Subcutaneous abdominal adipose tissue (tissue), 5 donors: ENCODE data around the gene ZNF491.
"Not testable (repeated sequence)": the region's sequence is repeated elsewhere in the genome, so short reads cannot be mapped to it uniquely, and the experiment has no call there.

ENCODE experiments used
- H3K27ac ChIP-seq: one replicate; pipeline ENCODE4 v1.7.0; 2013; ENCODE audit warnings: low read depth, mild to moderate bottlenecking, inconsistent platforms, low read length, moderate library complexity
- H3K27me3 ChIP-seq, 5 donors: one replicate each; pipeline ENCODE4 v1.7.0; 2013; ENCODE audit warnings: low read length in 5 of 5, inconsistent platforms in 1 of 5; ENCODE audit not compliant: control insufficient read depth in 5 of 5, insufficient read depth in 4 of 5
- H3K36me3 ChIP-seq, 5 donors: one replicate each; pipeline ENCODE4 v1.7.0; 2013; ENCODE audit warnings: low read length in 5 of 5; ENCODE audit not compliant: control insufficient read depth in 5 of 5, insufficient read depth in 5 of 5
- H3K4me1 ChIP-seq, 5 donors: one replicate each; pipeline ENCODE4 v1.7.0; 2013; ENCODE audit warnings: low read length in 5 of 5, mild to moderate bottlenecking in 3 of 5, moderate library complexity in 1 of 5; ENCODE audit not compliant: control insufficient read depth in 5 of 5, insufficient read depth in 5 of 5
- H3K4me3 ChIP-seq, 5 donors: one replicate each; pipeline ENCODE4 v1.7.0; 2013; ENCODE audit warnings: low read length in 5 of 5, low read depth in 1 of 5
- H3K9ac ChIP-seq, 5 donors: one replicate each; pipeline ENCODE4 v1.7.0; 2013; ENCODE audit warnings: low read length in 5 of 5, mild to moderate bottlenecking in 4 of 5, moderate library complexity in 3 of 5
- H3K9me3 ChIP-seq, 5 donors: one replicate each; pipeline ENCODE4 v1.7.0; 2013; ENCODE audit warnings: low read length in 5 of 5; ENCODE audit not compliant: control insufficient read depth in 5 of 5
- donor health status: healthy.
- donor health status: healthy.
- donor health status: healthy.
- donor health status: healthy.
- donor health status: healthy.

Gene ZNF491

DNA sequence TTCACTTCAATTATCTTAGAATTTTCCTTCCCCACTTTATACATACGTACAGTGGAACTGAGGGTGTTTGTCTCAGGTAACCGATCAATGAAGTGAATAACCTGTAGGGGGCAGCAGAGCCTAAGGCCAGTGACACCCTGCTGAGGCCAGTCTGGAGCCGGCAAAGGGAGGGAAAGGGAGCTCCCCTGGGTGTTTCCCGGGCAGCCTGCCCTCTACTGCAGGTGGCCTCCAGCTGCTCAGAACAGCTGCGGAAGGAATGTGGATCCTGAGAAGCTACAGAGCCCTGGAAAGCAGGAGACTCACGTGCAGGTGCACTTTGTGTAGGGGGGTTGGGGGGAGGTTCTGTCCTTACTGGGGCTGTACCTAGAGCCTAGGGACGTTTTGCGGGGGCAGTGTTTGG is 832 bp upstream of the ZNF491 start:
- no peaks in the 10 kb centered on the region for H3K9me3 ChIP-seq
- peaks cover 3 to 19% (median 18%) of the 10 kb centered on the region in 5 donors for H3K4me1 ChIP-seq
- peak overlapping the region in 1 of 5 donors; percentile 69 for H3K9ac ChIP-seq
- no peaks in the 10 kb centered on the region for H3K27me3 ChIP-seq
- H3K4me3 ChIP-seq, result peak overlapping the region; percentile 71 to 97 (median 87)
- no peak overlapping the region for H3K27ac ChIP-seq
- no peaks in the 10 kb centered on the region for H3K36me3 ChIP-seq

DNA sequence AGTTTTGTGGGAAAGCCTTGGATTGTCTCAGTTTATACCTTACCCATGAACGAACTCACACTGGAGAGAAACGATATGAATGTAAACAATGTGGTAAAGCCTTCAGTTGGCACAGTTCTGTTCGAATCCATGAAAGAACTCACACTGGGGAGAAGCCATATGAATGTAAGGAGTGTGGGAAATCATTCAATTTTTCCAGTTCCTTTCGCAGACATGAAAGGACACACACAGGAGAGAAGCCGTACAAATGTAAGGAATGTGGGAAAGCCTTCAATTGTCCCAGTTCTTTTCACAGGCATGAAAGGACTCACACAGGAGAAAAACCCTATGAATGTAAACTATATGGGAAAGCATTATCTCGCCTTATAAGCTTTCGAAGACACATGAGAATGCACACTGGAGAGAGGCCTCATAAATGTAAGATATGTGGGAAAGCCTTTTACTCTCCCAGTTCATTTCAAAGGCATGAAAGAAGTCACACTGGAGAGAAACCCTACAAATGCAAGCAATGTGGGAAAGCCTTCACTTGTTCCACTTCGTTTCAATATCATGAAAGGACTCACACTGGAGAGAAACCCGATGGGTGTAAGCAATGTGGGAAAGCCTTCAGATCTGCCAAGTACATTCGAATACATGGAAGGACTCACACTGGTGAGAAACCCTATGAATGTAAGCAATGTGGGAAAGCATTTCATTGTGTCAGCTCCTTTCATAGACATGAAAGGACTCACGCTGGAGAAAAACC is 8.2 kb downstream of the ZNF491 start:
- Histone ChIP-seq H3K4me3 (peak overlapping the region in 4 of 5 donors; percentile 18 to 39 (median 34)), H3K27ac (no peak overlapping the region), H3K4me1 (peaks cover 0 to 7% (median 0%) of the 10 kb centered on the region in 5 donors), H3K27me3 (peaks cover 0 to 5% (median 0%) of the 10 kb centered on the region in 5 donors), H3K9me3 (peaks cover 16 to 29% (median 25%) of the 10 kb centered on the region in 5 donors), H3K9ac (peak overlapping the region in 1 of 5 donors; percentile 29), H3K36me3 (peaks cover 10 to 19% (median 13%) of the 10 kb centered on the region in 5 donors)

DNA sequence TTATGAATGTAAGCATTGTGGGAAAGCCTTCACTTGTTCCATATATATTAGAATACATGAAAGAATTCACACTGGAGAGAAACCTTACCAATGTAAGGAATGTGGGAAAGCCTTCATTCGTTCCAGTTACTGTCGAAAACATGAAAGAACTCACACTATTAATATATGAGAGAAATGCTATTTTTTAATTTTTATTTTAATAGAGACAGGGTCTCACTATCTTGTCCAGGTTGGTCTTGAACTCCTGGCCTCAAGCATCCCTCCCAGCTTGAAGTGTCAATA is 8.7 kb downstream of the ZNF491 start:
- H3K36me3 ChIP-seq, result peaks cover 10 to 19% (median 13%) of the 10 kb centered on the region in 5 donors

DNA sequence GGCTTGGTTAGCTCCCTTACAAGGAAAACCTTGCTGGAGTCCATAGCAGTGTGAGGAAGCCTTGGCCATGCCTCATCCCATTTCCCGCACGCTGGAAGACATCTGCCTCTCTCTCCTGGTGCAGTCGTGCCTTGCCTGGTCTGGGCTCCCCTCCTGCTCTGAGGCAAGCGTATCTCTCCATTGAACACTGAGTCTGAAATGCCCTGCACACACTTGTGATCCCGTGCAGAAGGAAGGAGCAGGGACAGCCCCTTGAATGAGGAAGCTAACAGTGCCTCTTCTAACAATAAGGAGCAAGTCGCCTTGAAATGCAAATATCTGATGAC is 15.3 kb downstream of the ZNF491 start:
- H3K9me3 ChIP-seq, result no peaks in the 10 kb centered on the region
- H3K4me1 ChIP-seq, result peaks cover 3 to 17% (median 12%) of the 10 kb centered on the region in 5 donors
- no peaks in the 10 kb centered on the region for H3K36me3 ChIP-seq
- peak overlapping the region in 4 of 5 donors; percentile 23 to 99 (median 88) for H3K9ac ChIP-seq
- H3K4me3 ChIP-seq, result peak overlapping the region; percentile 90 to 98 (median 97)
- no peak overlapping the region for H3K27ac ChIP-seq
- no peaks in the 10 kb centered on the region for H3K27me3 ChIP-seq

More for the DNA sequence above, 8.7 kb downstream of the ZNF491 start:
- H3K9me3 ChIP-seq, result peaks cover 16 to 29% (median 25%) of the 10 kb centered on the region in 5 donors
- no peak overlapping the region for H3K27ac ChIP-seq
- no peak overlapping the region for H3K9ac ChIP-seq
- H3K4me3 ChIP-seq, result peak overlapping the region in 4 of 5 donors; percentile 18 to 39 (median 34)
- peaks cover 0 to 7% (median 0%) of the 10 kb centered on the region in 5 donors for H3K4me1 ChIP-seq
- H3K27me3 ChIP-seq, result peaks cover 0 to 5% (median 0%) of the 10 kb centered on the region in 5 donors

DNA sequence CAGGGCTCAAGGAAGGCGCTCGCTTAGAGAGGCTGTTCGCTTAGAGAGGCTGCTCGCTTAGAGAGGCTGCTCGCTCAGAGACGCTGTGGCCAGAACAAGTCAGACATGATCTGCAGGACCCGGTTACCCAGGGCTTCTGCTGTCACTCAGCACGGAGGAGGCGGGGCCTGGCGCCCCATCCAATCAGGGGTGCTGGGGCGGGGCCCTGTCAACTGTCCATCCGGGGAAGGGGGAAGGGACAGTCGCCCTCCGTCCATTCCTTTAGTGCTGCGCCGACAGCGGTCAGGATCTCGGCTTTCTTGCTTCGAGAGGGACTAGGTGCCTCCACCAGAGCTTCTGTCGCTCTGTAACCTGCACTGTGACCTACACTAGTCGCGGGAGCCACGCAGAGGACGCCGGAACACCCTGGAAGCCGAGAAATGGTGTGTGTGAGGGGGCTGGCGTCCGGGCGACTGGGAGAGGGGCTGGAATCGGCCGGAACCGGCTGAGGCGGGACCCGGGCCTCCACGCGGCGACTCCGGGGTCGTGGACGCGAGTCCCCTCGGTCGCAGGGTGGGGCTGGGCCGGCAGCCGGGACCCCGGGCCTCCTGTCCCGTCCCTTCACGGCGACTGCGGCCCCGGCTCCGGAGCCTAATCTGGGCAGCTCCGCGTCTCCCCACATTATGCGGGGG is 15.8 kb downstream of the ZNF491 start, which contains the start of gene ZNF440:
ZNF440 (plus strand) TSS at position 245 of the 671 bp plus-strand sequence; CDS start at position 420, 175 bp downstream.
- no peaks in the 10 kb centered on the region for H3K36me3 ChIP-seq
- peaks cover 3 to 17% (median 12%) of the 10 kb centered on the region in 5 donors for H3K4me1 ChIP-seq
- no peaks in the 10 kb centered on the region for H3K27me3 ChIP-seq
- H3K4me3 ChIP-seq, result peak within 1 kb of the TSS; percentile 90 to 98 (median 97)
- H3K9ac ChIP-seq, result peak within 1 kb of the TSS; percentile 64 to 99 (median 90)
- peak within 1 kb of the TSS; percentile 84 for H3K27ac ChIP-seq
- no peaks in the 10 kb centered on the region for H3K9me3 ChIP-seq

DNA sequence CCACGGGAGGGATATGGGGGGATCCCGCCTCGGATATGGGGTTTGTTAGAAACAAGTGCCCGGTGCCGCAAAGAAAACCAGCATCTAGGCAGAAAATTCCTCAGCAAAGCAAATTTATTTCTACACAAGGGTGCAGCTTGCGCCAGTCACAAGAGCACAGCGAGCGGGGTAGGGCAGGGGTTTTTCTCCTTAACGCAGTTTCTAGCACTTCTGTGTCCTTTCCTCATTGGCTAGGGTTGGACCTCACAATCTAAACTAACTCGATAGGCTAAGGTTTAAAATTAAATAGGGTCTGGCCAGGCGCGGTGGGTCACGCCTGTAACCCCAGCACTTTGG is 16.3 kb downstream of the ZNF491 start:
- H3K9ac ChIP-seq, result peak overlapping the region; percentile 56 to 99 (median 90)
- no peaks in the 10 kb centered on the region for H3K9me3 ChIP-seq
- no peaks in the 10 kb centered on the region for H3K36me3 ChIP-seq
- peak overlapping the region; percentile 84 for H3K27ac ChIP-seq
- H3K4me3 ChIP-seq, result peak overlapping the region; percentile 87 to 98 (median 93)
- no peaks in the 10 kb centered on the region for H3K27me3 ChIP-seq
- H3K4me1 ChIP-seq, result peaks cover 3 to 17% (median 12%) of the 10 kb centered on the region in 5 donors

DNA sequence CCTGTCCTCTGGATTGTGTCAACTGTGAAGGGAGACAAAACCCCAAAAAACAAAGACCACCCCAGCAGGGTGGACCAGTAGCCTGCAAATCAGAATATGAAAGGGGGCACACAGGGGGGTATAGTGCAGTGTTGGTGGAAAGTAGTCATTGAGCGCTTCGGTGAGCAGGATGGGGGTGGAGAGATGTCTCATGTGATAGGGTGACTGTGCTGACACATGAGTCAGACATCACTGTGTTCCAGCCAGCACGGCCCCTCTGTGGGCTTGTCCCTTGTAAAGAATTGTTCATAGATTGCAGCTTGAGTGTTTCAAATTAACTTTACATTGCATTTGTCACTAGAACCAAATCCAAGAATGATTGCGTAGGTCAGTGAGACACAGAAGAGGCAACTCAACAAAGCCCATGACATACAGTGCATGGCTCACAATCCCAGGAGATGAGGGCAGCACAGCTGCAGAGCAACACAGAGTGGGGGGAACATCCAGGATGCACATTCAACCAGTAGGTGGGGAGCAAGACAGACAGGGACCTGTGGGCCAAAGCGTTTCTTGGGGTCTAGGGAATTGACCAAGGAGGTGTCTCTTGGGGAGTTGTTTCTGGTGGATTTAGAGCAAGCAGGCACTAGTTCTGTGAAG is 23.3 kb downstream of the ZNF491 start:
- no peak overlapping the region for H3K9ac ChIP-seq
- no peaks in the 10 kb centered on the region for H3K27me3 ChIP-seq
- H3K9me3 ChIP-seq, result no peaks in the 10 kb centered on the region
- H3K4me1 ChIP-seq, result no peaks in the 10 kb centered on the region
- no peak overlapping the region for H3K27ac ChIP-seq
- peaks cover 0 to 9% (median 0%) of the 10 kb centered on the region in 5 donors for H3K36me3 ChIP-seq
- H3K4me3 ChIP-seq, result no peak overlapping the region

DNA sequence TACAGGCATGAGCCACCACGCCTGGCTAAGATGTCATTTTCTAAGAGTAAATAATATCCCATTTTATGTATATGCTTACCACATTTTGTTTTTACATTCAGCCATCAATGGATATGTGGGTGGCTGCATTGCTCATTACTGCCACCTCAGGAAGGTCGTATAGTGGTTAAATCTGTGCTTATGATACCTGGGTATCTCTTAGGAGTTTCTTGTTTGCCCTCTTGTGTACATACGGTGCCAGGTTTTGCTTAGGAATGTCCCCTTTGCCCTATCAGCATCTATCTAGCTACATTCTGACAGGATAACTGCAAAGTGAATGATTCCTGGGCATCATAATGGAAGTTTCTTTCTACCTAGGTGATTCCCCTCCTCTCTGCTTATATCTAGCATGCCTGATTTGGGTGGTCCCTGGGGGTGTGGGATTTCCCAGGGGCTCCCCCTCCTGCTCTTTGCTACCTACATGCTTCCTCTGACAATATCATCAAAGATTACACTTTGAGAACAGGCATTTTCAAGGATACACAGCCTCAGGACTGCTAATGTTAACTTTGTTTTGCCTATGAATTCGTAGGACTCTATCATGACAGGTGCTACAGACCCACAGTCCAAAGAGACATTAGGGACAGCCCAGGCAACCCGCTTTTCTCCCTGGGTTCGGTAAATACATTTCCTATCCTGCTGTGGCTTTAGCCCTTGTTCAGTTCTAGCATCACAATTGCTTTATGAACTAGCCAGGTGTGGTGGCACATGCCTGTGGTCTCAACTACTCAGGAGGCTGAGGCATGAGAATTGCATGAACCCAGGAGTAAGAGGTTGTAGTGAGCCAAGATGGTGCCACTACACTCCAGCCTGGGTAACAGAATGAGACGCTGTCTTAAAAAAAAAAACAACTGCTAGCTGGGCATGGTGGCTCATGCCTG is 30.9 kb downstream of the ZNF491 start:
- not testable (repeated sequence) for H3K4me1 ChIP-seq, H3K27me3 ChIP-seq, H3K9ac ChIP-seq, H3K27ac ChIP-seq
- peaks cover 14 to 44% (median 30%) of the 10 kb centered on the region in 5 donors for H3K9me3 ChIP-seq
- H3K36me3 ChIP-seq, result peaks cover 21 to 40% (median 36%) of the 10 kb centered on the region in 5 donors
- H3K4me3 ChIP-seq, result peak overlapping the region in 1 of 5 donors; percentile 10

DNA sequence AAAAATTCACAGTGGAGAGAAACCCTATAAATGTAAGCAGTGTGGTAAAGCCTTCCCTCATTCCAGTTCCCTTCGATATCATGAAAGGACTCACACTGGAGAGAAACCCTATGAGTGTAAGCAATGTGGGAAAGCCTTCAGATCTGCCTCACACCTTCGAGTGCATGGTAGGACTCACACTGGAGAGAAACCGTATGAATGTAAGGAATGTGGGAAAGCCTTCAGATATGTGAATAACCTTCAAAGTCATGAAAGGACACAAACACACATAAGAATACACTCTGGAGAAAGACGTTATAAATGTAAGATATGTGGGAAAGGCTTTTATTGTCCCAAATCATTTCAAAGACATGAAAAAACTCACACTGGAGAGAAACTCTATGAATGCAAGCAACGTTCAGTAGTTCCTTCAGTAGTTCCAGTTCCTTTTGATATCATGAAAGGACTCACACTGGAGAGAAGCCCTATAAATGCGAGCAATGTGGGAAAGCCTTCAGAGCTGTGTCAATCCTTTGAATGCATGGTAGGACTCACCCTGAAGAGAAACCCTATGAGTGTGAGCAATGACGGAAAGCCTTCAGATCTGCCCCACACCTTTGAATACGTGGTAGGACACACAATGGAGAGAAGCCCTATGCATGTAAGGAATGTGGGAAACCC is 34.1 kb downstream of the ZNF491 start:
- H3K27me3 ChIP-seq, result peaks cover 0 to 2% (median 0%) of the 10 kb centered on the region in 5 donors
- H3K4me1 ChIP-seq, result peaks cover 0 to 6% (median 0%) of the 10 kb centered on the region in 5 donors
- no peak overlapping the region for H3K27ac ChIP-seq
- H3K9me3 ChIP-seq, result peaks cover 17 to 59% (median 30%) of the 10 kb centered on the region in 5 donors
- no peak overlapping the region for H3K9ac ChIP-seq
- H3K4me3 ChIP-seq, result peak overlapping the region; percentile 19 to 56 (median 41)
- H3K36me3 ChIP-seq, result peaks cover 21 to 40% (median 34%) of the 10 kb centered on the region in 5 donors
